ENCODE data around the gene ISY1.

DNA sequence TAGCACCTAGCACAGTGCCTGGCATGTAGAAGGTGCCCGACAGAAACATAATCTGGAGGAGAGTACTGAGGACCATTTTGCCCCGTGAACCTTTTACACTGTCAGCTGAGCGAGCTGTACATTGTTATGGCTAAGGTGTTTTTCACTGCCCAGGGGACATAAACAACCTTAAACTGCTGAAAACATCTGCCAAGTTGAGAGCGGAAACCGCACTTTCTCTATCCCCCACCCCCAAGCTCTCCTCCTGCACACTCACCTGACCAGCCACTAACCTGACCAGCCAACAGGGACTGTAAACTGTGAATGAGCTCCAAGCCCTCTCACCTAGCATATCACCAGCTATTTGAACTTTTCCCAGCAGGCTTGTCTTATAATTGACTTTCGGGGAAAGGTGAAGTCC is 56.8 kb downstream of the ISY1 start:
- TF ChIP-seq JUND (IDR thresholded peaks at IDR 0.05), result no peak
- TF ChIP-seq EZH2 (IDR thresholded peaks at IDR 0.05), result no peak
- TF ChIP-seq, protein P1, sequence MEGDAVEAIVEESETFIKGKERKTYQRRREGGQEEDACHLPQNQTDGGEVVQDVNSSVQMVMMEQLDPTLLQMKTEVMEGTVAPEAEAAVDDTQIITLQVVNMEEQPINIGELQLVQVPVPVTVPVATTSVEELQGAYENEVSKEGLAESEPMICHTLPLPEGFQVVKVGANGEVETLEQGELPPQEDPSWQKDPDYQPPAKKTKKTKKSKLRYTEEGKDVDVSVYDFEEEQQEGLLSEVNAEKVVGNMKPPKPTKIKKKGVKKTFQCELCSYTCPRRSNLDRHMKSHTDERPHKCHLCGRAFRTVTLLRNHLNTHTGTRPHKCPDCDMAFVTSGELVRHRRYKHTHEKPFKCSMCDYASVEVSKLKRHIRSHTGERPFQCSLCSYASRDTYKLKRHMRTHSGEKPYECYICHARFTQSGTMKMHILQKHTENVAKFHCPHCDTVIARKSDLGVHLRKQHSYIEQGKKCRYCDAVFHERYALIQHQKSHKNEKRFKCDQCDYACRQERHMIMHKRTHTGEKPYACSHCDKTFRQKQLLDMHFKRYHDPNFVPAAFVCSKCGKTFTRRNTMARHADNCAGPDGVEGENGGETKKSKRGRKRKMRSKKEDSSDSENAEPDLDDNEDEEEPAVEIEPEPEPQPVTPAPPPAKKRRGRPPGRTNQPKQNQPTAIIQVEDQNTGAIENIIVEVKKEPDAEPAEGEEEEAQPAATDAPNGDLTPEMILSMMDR (IDR thresholded peaks at IDR 0.05 in 2 of 3, conservative IDR thresholded peaks at IDR 0.05 in 1 of 3; ENCODE audit: borderline replicate concordance in 1 of 3, insufficient read depth in 1 of 3, low read depth in 2 of 3, low read length in 2 of 3), result no peak
- no peak for TF ChIP-seq POLR2A (IDR thresholded peaks at IDR 0.05; ENCODE audit: borderline replicate concordance, extremely low read depth, insufficient read depth, insufficient read length)
- no peak for TF ChIP-seq REST (IDR thresholded peaks at IDR 0.05; ENCODE audit: low read depth)
- TF ChIP-seq, protein P2, sequence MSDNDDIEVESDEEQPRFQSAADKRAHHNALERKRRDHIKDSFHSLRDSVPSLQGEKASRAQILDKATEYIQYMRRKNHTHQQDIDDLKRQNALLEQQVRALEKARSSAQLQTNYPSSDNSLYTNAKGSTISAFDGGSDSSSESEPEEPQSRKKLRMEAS (IDR thresholded peaks at IDR 0.05), result no peak
- TF ChIP-seq YY1 (IDR thresholded peaks at IDR 0.05; ENCODE audit: extremely low read depth, insufficient replicate concordance, low read depth, low read length), result no peak
- TF ChIP-seq POLR2AphosphoS5 (IDR thresholded peaks at IDR 0.05; ENCODE audit: low read depth, low read length), result no peak
- TF ChIP-seq SIN3A (IDR thresholded peaks at IDR 0.05; ENCODE audit: low read depth), result no peak

Measured in HCT116 (cell line).